Neural crest cell (in vitro differentiated cells): ENCODE measurements around the gene OR2AG1. TPM values are rescaled to one million over a fixed set of nuclear protein-coding genes. Genes with fewer than 3 reads are reported as not detected.

Experiments used
- DNase-seq: peaks from one replicate; pipeline ENCODE4 v3.0.0; 2021; ENCODE audit warnings: low read depth, mixed read lengths, low spot score
- H3K27ac Mint-ChIP-seq: one replicate; pipeline ENCODE4 v1.8.0; 2021; ENCODE audit warnings: mild to moderate bottlenecking, mixed read lengths; ENCODE audit not compliant: unreplicated experiment
- H3K27me3 Mint-ChIP-seq: 2 replicates; pipeline ENCODE4 v1.8.0; 2021; ENCODE audit warnings: low read depth, mild to moderate bottlenecking, mixed read lengths
- H3K36me3 Mint-ChIP-seq: 2 replicates; pipeline ENCODE4 v1.8.0; 2021; ENCODE audit warnings: low read depth, mild to moderate bottlenecking, mixed read lengths
- H3K4me1 Mint-ChIP-seq: 2 replicates; pipeline ENCODE4 v1.8.0; 2021; ENCODE audit warnings: mixed read lengths
- H3K4me3 Mint-ChIP-seq: one replicate; pipeline ENCODE4 v1.8.0; 2021; ENCODE audit warnings: mild to moderate bottlenecking, mixed read lengths
- H3K9me3 Mint-ChIP-seq: 2 replicates; pipeline ENCODE4 v1.8.0; 2021; ENCODE audit warnings: mixed read lengths
- CTCF ChIP-seq: fragments of 200-600 bp; sonication (generic); conservative IDR thresholded peaks from 2 replicates; pipeline ENCODE4 v1.5.0; 2021; ENCODE audit warnings: antibody characterized with exemption, mild to moderate bottlenecking
- total RNA-seq: library from RNA; stranded (reverse); gene quantifications from 2 replicates; pipeline ENCODE4 v1.2.1, GENCODE V29; 2021

Gene OR2AG1
- total RNA-seq, 1 donor from 2014 or later = not detected

DNA sequence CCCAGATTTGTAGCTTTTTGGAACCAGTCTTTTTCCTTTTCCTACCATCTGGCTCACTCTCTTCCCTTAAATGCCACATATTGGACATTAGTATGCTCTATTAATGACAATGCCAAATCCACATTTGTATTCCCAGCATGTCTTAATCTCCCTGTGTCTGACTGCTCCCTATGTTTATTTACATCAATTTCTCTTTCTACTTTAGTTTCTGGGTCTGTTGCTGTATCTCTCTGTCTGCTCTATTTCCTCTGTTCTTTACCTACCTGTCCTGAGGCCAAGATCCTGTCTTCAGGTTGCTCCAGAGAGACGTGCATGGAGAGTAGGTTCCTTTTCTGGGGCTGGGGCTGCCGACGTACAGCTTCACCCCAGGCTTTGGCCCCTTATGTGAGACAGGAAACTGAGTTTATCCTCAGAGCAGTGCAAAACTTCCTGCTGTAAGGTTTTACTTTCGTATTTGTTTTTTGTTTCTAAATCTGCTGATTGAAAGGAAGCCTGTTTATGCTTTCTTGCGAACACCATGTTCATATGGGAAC lies 36.7 kb upstream of the OR2AG1 start:
- H3K27ac Mint-ChIP-seq = no peak overlapping the region
- no peak for DNase-seq
- H3K4me3 Mint-ChIP-seq = no peak overlapping the region
- H3K27me3 Mint-ChIP-seq = no peaks in the 10 kb centered on the region
- H3K36me3 Mint-ChIP-seq = no peaks in the 10 kb centered on the region
- H3K9me3 Mint-ChIP-seq = no peaks in the 10 kb centered on the region
- H3K4me1 Mint-ChIP-seq = no peaks in the 10 kb centered on the region
- TF ChIP-seq CTCF = no peak

- H3K4me1 Mint-ChIP-seq = no peaks in the 10 kb centered on the region
Observed at GRCh38 chr11:6746626-6747025, 36.2 kb upstream of the OR2AG1 start.

DNA sequence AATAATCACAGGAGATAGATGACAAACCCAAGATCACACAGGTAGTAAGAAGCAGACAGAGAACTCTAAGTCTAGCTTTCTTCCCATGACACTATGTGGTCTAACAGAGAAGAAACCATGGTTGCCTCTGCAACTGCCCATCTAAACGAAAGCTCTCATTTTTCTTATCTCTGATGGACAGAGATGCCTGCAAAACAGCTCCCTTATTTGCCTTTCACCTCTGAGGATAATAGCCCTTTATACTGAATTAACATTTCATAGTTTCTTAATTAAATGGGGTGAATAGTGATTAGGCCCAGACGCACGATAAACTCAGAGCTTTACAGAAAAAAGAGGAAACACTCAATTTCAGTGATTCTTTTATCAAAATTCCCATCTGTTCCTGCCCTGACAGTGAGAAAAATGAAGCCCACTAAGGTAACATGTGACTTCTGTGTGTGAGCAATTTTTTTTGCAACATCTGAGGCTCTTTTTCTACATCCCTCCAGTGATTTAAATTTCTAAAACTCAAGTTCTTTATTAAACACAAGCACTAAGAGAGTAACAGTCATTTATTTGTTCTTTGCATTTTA lies 35.6 kb upstream of the OR2AG1 start:
- no peaks in the 10 kb centered on the region for H3K36me3 Mint-ChIP-seq
- no peaks in the 10 kb centered on the region for H3K27me3 Mint-ChIP-seq
- no peak for DNase-seq
- no peak overlapping the region for H3K4me3 Mint-ChIP-seq
- no peak for TF ChIP-seq CTCF
- H3K27ac Mint-ChIP-seq = no peak overlapping the region
- no peaks in the 10 kb centered on the region for H3K9me3 Mint-ChIP-seq
- no peaks in the 10 kb centered on the region for H3K4me1 Mint-ChIP-seq

More at GRCh38 chr11:6746626-6747025, 36.2 kb upstream of the OR2AG1 start:
- no peak for TF ChIP-seq CTCF
- Mint-ChIP-seq H3K9me3 (no peaks in the 10 kb centered on the region), H3K36me3 (no peaks in the 10 kb centered on the region), H3K27me3 (no peaks in the 10 kb centered on the region), H3K27ac (no peak overlapping the region), H3K4me3 (no peak overlapping the region)
- no peak for DNase-seq

DNA sequence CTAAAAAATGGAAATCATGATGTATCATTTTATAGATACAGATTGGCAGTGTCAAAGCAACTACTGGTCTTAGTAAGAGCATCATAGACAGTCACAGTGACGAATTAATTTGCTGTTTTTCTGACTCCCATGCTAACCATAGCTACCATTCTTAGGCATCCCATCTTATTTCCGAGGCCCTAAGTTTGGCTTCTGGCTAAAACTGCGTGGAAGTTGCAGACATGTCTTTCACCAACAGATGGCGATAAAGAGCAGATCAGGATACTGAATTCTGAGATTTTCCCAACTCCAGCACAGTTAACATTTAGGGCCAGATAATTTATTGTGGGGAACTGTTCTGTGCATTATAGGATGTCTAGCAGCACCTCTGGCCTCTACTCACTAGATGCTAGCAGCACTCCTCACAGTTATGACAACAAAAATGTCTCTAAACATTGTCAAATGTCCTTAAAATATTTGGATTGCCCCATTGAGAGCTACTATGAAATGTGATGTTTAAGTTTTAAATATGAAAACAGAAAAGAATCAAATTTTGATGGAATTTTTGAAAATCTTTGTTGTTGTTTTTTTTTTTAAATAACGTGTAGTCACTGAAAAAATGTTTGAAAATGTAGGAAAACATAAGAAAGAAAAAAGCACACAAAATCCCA lies 27.4 kb upstream of the OR2AG1 start:
- H3K9me3 Mint-ChIP-seq = no peaks in the 10 kb centered on the region

GRCh38 chr11:6755953-6756347 lies 26.9 kb upstream of the OR2AG1 start:
- Mint-ChIP-seq H3K9me3 (no peaks in the 10 kb centered on the region), H3K27me3 (no peaks in the 10 kb centered on the region), H3K36me3 (no peaks in the 10 kb centered on the region), H3K27ac (no peak overlapping the region), H3K4me1 (peaks cover 9% of the 10 kb centered on the region), H3K4me3 (no peak overlapping the region)
- no peak for TF ChIP-seq CTCF
- DNase-seq = no peak

More for the DNA sequence above, 27.4 kb upstream of the OR2AG1 start:
- peak; percentile 56 for DNase-seq
- peak; percentile 84 for TF ChIP-seq CTCF
- Mint-ChIP-seq H3K4me3 (no peak overlapping the region), H3K27me3 (no peaks in the 10 kb centered on the region), H3K36me3 (no peaks in the 10 kb centered on the region), H3K4me1 (peaks cover 9% of the 10 kb centered on the region), H3K27ac (no peak overlapping the region)
